Measurements from ENCODE around the gene KAZN.
"Not testable (repeated sequence)": the region's sequence is repeated elsewhere in the genome, so short reads cannot be mapped to it uniquely, and the experiment has no call there.

KAZN gene

DNA sequence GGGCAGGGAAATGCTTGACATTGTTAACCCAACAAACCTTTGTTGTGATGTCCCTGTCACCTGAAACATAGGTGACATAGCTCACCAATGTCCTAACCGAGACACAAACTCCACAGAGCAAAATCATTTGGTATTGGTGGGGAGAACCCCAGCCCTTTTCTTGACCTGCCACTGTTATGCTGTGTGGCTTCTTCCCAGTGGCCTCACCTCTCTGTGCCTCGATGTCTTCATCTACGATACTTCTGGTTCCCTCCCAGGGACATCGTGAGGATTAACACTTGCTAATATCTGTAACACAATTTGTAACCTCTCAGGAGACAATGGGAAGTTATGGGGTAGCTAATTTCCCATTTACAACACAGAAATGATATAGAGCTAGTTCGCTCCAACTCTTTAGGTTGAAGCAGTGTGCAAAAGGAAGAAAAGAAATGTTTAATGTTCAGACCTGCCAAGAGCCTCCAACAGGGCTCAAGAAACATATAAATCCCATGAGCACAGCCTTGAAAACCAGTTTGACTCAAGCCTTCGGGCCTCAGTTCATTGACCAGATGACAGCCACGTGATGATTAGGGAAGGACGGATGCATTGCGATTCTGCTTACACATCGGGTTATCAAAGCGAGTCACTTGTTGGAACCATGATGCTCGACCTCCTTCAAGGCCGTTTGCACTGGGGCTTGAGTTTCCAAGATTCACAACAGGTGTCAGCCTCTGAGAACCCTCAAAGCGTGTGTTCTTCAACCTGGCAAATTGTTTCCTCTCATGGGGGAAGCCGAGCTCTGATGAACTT, 517.3 kb downstream of the KAZN start:
- no peak for DNase-seq (ENCODE audit: low read depth)

DNA sequence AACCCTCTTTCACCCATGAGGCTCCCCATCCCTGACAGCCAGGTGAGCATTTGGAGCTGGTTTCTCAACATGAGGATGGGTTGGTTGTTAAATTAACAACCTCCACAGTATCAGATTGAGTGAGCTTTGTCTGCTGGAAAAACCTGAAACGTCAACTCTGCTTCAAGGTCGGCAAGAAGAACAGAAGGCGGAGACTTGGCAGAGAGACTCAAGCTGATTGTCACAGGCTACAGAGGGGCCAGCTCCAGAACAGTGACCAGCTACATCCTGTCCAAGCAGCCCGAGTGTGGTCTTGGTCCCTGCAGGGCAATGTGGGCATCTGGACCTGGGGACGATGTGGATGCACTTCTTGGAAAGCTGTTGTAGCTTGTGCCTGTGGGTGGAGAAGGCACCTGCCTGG, 518.5 kb downstream of the KAZN start:
- no peak for DNase-seq (ENCODE audit: low read depth)

DNA sequence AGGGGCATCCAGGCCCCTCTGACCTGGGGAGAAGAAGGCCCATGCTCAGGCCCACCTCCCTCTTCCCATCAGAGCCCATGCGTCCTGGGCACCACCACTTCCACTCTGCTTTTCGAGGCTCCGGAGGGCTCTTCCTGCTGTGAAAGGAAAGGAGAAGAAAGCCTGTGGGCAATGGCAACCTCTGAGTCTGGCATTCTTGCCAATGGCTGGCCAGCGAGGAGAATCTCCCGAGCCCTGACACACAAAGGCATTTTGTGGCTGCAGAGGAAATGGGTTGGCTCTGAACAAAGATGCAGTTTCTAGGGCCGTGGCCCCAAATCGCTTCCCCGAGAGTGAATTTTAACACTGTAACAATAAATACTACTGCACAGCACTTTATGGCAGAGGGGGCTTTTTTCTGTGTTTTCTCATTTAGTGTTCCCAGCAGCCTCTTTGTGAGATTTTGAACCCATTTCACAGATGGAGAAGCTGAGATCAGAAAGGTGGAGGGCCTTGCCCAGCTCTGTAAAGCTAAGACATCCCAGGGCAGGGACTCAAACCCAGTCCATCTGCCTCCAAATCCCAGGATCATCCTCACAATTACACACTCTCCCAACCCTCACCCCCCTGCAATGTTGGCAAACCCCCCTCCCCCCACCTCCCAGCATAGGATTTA, 519.3 kb downstream of the KAZN start:
- no peak for DNase-seq (ENCODE audit: low read depth)

DNA sequence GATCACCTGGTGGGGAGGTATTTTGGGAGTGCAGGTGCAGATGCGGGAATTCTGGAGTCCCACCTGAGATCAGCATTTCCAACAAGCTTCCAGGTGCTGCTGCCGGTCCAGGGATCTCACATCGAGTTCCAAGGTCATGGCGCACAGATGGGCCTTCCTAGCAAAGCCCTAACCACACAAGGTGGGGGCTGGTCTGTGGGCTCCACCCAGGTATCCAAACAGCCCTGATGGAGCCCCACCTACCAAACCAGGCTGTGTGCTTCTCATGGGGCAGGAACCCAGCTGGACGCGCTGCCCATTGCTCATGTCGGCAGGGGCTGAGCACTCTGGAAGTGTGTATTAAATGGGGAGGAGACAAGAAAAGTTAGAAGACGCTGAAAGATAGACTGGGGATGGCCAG, 520.1 kb downstream of the KAZN start:
- DNase-seq (ENCODE audit: low read depth): no peak

DNA sequence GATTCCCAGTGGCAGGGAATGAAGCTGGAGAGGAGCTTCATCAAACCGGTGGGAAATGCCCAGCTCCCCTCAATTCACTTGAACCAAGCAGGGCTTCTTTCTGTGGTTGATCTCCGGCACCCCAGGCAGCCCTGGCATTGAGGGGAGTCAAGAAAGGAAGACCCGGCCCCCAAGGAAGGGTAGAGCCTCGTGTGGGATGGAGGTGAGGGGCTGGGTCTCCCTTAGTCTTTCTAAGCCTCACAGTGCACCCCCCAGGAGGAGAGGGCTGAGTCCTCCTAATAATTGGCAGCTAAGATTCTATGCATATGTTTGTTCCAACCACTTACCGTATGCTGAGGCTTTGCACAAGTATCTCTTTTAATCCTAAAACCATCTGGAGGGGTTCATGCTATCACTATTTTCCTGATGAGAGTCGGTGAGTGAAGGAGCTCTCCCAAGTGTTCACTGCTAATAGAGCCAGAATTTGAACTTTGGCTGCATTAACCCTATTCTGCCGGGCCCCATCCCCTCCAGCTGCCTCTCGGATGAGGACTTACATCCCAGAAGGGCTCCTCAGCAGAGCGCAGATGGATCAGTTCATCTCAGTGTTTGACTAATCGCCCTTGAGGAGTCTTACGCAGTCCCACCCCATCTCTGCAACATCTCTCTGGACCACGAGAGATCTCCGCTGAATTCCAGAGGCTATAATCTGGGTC, 521.9 kb downstream of the KAZN start:
- DNase-seq (ENCODE audit: low read depth): no peak

- DNase-seq (ENCODE audit: low read depth): no peak
Observed at GRCh38 chr1:15122331-15122730, 523.8 kb downstream of the KAZN start.

GRCh38 chr1:15123270-15123669, 524.8 kb downstream of the KAZN start:
- no peak for DNase-seq (ENCODE audit: low read depth)

GRCh38 chr1:15123925-15124324, 525.4 kb downstream of the KAZN start:
- DNase-seq (ENCODE audit: low read depth): no peak

DNA sequence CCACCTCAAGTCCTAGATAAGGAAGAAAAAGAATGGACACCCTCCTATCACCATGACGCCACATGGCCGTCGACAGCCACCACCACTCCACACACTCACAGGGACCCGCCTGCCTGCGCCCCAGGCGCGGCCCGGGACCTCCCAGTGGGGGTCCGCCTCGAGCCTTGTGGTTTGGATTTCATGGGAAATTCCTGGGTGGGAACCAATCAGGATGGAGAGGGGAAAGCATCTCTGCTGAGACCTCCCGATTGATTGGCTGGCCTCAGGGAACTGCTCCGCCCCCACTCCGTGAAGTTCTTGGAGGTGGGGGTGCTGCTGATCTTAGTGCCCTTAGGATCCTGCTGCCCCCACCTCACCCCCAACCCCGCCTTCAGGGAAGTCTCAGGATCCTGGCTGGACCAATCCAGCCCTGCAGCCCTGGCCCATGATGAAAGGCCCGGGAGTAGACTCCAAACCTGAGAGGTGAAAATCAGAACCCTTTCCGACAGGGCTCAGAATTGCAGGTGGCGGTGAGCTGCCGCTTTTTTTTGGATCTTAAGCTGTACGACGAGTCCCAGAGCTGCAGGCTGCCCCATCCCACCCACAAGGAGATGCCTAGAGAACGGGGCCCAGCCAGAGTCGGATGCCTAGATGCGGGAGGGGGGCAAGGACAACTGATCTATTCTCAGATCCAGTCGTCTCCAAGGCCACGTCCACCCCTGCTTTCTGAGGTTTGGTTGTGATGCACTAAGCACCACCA, 526.0 kb downstream of the KAZN start:
- no peak for DNase-seq (ENCODE audit: low read depth)

DNA sequence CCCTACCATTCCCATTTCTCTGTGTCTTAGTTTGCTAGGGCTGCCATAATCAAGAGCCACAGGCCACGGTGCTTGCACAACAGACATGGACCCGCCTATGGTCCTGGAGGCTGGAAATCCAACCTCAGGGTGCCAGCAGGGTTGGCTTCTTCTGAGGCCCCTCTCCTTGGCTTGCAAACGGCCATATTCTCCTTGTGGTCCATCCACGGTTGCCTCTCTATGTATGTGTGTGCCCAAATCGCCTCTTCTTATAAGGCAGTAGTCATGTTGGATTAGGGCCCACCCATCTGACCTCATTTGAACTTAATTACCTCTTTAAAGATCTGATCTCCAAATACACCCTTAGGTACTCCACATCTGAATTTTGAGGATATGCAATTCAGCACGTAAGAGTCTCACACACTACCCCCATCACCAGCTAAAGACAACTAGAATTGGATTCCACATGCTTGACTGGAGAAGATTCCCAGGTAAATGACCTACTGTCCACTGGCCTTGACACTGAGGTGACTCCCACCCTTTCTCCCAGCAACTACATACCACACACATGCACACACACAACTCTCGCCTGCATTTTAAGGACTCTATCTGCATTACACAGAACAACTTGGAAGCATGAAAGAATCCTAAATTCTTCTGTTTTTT, 526.7 kb downstream of the KAZN start:
- DNase-seq (ENCODE audit: low read depth): no peak

- no peak for DNase-seq (ENCODE audit: low read depth)
Observed at GRCh38 chr1:15128077-15128476, 529.6 kb downstream of the KAZN start.

DNA sequence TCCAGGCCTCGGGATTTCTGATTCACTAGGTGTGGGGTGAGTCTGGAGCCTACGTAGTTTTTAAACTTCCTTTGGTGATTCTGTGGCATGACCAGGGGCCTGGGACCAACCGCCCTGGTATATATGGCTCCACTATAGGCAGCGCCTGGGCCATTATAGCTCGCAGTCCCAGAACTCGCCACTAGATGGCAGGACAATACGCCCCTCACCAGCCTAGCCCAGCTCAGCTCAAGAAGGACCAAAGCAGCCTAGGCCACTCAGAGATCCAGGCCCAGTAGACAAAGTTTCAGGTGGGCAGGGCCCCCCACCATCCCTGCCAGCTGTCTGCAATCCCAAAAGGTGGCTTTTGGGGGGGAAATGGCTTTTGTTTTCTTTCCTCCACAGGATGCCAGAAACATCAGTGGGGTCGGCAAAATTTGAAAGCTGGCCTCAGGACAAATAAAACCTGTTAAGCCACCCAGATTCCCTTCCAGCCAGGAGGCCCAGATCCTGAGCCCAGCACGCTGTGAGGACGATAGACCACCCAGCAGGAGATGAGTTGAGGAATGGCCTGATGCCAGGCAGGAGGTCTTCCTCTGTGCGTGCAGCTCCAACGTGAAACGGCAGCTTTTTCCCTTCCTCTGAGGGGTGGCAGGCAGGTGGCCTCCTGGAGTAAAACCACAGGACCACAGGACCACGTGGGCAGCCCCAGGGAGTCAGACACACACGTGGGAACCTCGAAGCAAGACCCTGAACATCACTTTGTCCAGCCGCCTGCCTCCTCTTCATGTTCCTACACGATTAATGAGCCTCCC, 530.2 kb downstream of the KAZN start:
- peak; percentile 69 for DNase-seq (ENCODE audit: low read depth)

GRCh38 chr1:15129944-15130343, 531.5 kb downstream of the KAZN start:
- no peak for DNase-seq (ENCODE audit: low read depth)

GRCh38 chr1:15130607-15131006, 532.1 kb downstream of the KAZN start:
- DNase-seq (ENCODE audit: low read depth): no peak

GRCh38 chr1:15132965-15133364, 534.5 kb downstream of the KAZN start:
- no peak for DNase-seq (ENCODE audit: low read depth)

DNA sequence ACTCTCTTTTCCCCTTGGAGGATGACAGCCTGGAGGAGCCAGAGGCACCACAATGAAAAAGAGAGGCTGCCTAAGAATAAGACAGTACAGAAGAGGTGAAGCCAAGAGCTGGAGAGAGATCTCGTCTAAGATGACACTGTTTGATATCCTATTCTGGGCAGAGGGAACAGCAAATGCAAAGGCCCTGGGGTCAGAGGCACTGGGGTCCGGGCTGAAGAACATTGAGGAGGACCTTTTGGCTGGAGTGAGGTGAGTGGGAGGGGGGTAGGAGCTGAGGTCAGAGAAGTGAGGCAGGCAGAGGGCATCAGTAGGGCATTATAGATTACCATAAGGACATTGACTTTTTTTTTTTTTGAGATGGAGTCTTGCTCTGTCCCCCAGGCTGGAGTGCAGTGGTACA, 535.8 kb downstream of the KAZN start:
- DNase-seq (ENCODE audit: low read depth): no peak

GRCh38 chr1:15135604-15136003, 537.1 kb downstream of the KAZN start:
- not testable (repeated sequence) for DNase-seq (ENCODE audit: low read depth)

DNA sequence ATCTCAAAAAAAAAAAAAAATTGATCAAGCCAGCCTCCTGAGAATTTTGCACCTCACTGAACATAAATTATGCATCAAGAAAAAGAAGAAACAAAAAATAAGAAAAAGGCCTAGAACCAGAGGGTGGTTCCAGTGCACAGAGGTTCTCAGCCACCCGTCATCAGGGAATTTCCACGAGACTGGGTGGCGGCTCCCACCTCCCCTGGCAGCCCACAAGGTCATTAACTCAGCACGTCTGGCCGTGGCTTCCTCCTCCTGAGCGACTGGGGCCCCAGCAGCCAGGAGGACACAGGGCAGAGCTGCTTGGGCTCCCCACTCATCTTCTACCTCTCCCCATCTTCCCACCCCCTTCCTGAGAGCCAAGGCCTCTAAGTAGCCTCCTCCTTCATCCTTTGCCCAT, 539.3 kb downstream of the KAZN start:
- no peak for DNase-seq (ENCODE audit: low read depth)

GRCh38 chr1:15139654-15140350, 541.3 kb downstream of the KAZN start:
- no peak for DNase-seq (ENCODE audit: low read depth)

- DNase-seq (ENCODE audit: low read depth): no peak
Observed at GRCh38 chr1:15141935-15142539, 543.6 kb downstream of the KAZN start.
